ENCODE data around the gene ANKFN1.

The ANKFN1 gene

DNA sequence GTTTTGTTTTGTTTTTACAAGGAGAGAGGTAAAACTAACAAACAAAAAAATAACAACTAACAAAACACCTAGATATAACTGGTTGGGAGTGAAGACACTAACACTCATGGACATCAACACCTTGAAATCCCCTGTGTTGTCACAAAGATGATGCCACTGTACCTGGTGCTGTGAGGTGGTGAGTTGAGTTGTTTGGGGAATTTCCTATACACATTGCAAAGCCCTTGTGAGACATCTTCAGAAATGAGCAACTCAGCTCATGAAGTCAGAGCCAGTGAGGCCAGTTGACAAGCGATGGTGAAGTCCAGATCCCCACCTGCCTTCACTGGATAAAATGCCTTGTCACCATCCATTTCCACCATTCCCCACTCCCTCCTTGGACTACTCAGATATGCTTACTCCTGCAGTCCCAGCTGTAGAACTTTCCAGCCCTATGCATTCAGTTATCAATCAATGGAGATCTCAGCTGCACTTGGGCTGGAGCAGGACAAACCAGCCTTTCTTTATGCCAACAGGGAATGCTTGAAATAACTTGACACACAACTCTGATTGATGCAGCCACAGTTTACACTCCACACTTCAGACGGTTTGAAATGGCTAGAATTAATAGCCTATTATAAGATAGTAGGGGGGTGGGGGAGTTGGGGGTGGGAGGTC, 22.2 kb downstream of the ANKFN1 start:
- TF ChIP-seq, protein P1, sequence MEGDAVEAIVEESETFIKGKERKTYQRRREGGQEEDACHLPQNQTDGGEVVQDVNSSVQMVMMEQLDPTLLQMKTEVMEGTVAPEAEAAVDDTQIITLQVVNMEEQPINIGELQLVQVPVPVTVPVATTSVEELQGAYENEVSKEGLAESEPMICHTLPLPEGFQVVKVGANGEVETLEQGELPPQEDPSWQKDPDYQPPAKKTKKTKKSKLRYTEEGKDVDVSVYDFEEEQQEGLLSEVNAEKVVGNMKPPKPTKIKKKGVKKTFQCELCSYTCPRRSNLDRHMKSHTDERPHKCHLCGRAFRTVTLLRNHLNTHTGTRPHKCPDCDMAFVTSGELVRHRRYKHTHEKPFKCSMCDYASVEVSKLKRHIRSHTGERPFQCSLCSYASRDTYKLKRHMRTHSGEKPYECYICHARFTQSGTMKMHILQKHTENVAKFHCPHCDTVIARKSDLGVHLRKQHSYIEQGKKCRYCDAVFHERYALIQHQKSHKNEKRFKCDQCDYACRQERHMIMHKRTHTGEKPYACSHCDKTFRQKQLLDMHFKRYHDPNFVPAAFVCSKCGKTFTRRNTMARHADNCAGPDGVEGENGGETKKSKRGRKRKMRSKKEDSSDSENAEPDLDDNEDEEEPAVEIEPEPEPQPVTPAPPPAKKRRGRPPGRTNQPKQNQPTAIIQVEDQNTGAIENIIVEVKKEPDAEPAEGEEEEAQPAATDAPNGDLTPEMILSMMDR (IDR thresholded peaks at IDR 0.05; ENCODE audit: low read depth, low read length) = no peak
- no peak for DNase-seq (ENCODE audit: low read depth, low spot score)
- in situ Hi-C loops (cut with HindIII; ENCODE audit: low sequenced_read_pairs) = no loop called here

DNA sequence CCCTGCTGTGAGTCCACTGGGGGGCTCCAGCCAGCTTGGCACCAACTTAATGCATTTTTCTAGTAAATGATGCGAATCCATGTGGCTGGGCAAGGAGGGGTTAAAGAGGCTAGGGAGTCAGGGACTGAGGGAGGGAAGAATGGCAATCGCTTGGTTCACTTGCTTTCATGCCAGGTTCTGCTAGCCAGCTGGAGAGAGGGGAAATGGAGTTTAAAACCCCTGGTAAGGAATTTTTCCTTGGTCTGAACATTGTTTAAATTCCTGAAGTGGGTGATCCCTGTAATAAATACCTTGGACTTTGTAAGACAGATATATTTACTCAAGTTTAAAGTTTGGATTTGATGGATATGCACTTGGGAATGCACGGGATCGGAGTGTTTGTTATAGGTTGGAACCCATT, 22.8 kb downstream of the ANKFN1 start:
- TF ChIP-seq, protein P1 (IDR thresholded peaks at IDR 0.05; ENCODE audit: low read depth, low read length) = no peak
- no peak overlapping the region for H3K4me3 ChIP-seq (ENCODE audit: low read depth, low read length)
- in situ Hi-C loops (cut with HindIII; ENCODE audit: low sequenced_read_pairs) = no loop called here
- DNase-seq (ENCODE audit: low read depth, low spot score) = peak; percentile 31

More for the DNA sequence above, 22.2 kb downstream of the ANKFN1 start:
- H3K4me3 ChIP-seq (ENCODE audit: low read depth, low read length) = no peak overlapping the region

DNA sequence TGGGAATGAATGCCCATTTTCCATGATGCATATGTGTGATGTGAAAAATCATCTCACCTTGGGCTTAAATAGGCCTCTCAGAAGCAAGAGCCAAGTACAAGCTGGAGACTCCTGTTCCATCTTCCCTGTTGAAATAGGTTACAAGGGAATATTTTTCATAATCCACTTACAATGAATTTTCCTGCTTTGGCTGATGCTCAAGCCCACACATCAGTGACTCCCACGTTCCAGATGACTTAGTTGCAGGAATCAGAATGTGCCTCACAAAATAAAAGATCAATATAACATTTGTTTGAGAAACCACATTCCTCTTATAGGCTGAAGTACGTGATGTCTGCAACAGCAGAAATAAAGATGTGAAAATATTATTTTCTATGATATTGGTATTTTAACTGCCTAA, 24.1 kb downstream of the ANKFN1 start:
- in situ Hi-C loops (cut with HindIII; ENCODE audit: low sequenced_read_pairs) = no loop called here
- H3K4me3 ChIP-seq (ENCODE audit: low read depth, low read length) = no peak overlapping the region
- no peak for DNase-seq (ENCODE audit: low read depth, low spot score)
- TF ChIP-seq, protein P1 (IDR thresholded peaks at IDR 0.05; ENCODE audit: low read depth, low read length) = no peak

DNA sequence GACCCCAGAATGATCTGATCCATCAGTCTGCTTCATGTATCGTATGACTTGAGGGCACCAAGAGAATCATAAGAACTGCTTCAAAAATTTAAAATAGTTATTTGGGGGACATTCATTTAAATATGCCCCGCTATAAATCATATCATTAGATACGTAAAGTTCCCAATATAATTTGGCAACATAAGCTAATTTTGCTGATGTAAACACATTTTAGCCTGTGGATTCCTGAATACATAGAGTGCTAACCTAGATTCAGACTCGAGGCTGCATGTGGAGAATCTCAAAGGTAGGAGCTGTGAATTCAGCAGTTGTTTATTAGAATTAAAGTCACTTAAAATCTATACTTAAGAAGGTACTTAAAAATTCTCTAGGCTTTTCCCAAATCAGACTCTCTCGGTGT, 24.9 kb downstream of the ANKFN1 start:
- DNase-seq (ENCODE audit: low read depth, low spot score) = no peak
- in situ Hi-C loops (cut with HindIII; ENCODE audit: low sequenced_read_pairs) = no loop called here
- TF ChIP-seq, protein P1 (IDR thresholded peaks at IDR 0.05; ENCODE audit: low read depth, low read length) = no peak
- H3K4me3 ChIP-seq (ENCODE audit: low read depth, low read length) = no peak overlapping the region

DNA sequence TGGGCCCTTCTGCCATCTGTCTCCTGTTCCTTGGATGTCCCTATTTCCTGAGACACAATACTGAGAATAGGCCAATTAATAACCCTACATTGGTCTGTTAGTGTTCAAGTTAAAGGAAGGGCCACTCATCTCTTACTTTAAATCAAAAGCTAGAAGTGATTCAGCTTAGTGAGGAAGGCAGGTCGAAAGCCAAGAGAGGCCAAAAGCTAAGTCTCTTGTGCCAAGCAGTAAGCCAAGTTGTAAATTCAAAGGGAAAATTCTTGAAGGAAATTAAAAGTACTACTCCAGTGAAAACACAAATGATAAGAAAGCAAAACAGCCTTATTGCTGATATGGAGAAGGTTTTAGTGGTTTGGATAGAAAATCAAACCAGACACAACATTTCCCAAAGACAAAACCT, 28.8 kb downstream of the ANKFN1 start:
- in situ Hi-C loops (cut with HindIII; ENCODE audit: low sequenced_read_pairs) = no loop called here

DNA sequence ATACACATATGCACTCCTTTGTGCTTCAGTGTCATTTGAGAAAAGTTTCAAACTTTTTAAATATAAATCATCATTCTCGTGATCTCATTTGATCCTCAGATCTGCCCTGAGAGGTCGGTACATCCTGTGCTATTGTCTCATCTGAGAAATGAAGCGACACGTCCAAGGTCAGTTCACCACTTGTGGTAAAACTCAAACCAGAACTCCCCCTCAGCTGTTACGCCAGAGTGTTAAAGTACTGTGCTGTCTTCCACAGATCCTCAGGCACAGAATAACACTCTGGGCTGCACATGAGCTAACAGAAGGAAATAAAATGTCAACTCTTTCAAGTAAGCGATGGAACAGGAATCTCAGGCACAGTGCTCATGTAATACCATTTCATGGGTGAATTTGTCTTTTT, 31.4 kb downstream of the ANKFN1 start:
- in situ Hi-C loops (cut with HindIII; ENCODE audit: low sequenced_read_pairs) = no loop called here
- H3K4me3 ChIP-seq (ENCODE audit: low read depth, low read length) = no peak overlapping the region
- DNase-seq (ENCODE audit: low read depth, low spot score) = peak; percentile 32
- TF ChIP-seq, protein P1 (IDR thresholded peaks at IDR 0.05; ENCODE audit: low read depth, low read length) = no peak

More for the DNA sequence above, 28.8 kb downstream of the ANKFN1 start:
- no peak overlapping the region for H3K4me3 ChIP-seq (ENCODE audit: low read depth, low read length)
- DNase-seq (ENCODE audit: low read depth, low spot score) = no peak
- TF ChIP-seq, protein P1 (IDR thresholded peaks at IDR 0.05; ENCODE audit: low read depth, low read length) = no peak

All from astrocyte of the spinal cord (primary cell).